Naive B cell (primary cell): ENCODE results near the gene ARIH2. TPM values are rescaled to one million over a fixed set of nuclear protein-coding genes. Genes with fewer than 3 reads are reported as not detected.

Experiments
- ATAC-seq, 2 donors: fragments of 150-1000 bp; cut with Tn5 transposase; 2 replicates each; pipeline ENCODE4 v1.10.0; 2021; ENCODE audit warnings: low read depth in 2 of 2, mild to moderate bottlenecking in 2 of 2, moderate library complexity in 2 of 2
- DNase-seq: peaks from one replicate; pipeline ENCODE4 v3.0.0; 2022
- H3K27ac Mint-ChIP-seq, 6 donors: one replicate each; pipeline ENCODE4 v1.8.0; 2020 to 2022; ENCODE audit warnings: mild to moderate bottlenecking in 6 of 6, mixed read lengths in 6 of 6, moderate library complexity in 5 of 6, inconsistent platforms in 2 of 6
- H3K27me3 Mint-ChIP-seq, 3 donors: one replicate each; pipeline ENCODE4 v1.8.0; 2021 to 2022; ENCODE audit warnings: mixed read lengths in 3 of 3, mild to moderate bottlenecking in 1 of 3
- H3K36me3 Mint-ChIP-seq, 2 donors: one replicate each; pipeline ENCODE4 v1.8.0; 2020 to 2022; ENCODE audit warnings: mixed read lengths in 2 of 2, inconsistent platforms in 1 of 2, mild to moderate bottlenecking in 1 of 2
- H3K4me1 Mint-ChIP-seq, 3 donors: one replicate each; pipeline ENCODE4 v1.8.0; 2020 to 2022; ENCODE audit warnings: mixed read lengths in 3 of 3, inconsistent platforms in 1 of 3, mild to moderate bottlenecking in 1 of 3, moderate library complexity in 1 of 3
- H3K4me3 Mint-ChIP-seq, 8 donors: one replicate each; pipeline ENCODE4 v1.8.0; 2020 to 2022; ENCODE audit warnings: mild to moderate bottlenecking in 8 of 8, mixed read lengths in 8 of 8, moderate library complexity in 8 of 8, inconsistent platforms in 2 of 8
- H3K9me3 Mint-ChIP-seq, 7 donors: one replicate each; pipeline ENCODE4 v1.8.0; 2020 to 2022; ENCODE audit warnings: mixed read lengths in 7 of 7, mild to moderate bottlenecking in 5 of 7, inconsistent platforms in 2 of 7, moderate library complexity in 1 of 7
- polyA plus RNA-seq, 6 donors: library from polyadenylated mRNA; unstranded; fragments of 300-500 nt; fragmentation: Illumina TruSeq; gene quantifications; one replicate each; pipeline ENCODE4 v1.2.3, GENCODE V29; 2021; ENCODE audit warnings: low read depth in 6 of 6

ARIH2 gene
- polyA plus RNA-seq, result 100 to 1,000 TPM; 109 to 192 (median 122) TPM

GRCh38 chr3:48918388-48919214, at the start of gene ARIH2:
Gene ARIH2 (plus strand): TSS chr3:48918842. CDS start chr3:48927559, 8,717 bp downstream.
- H3K4me3 Mint-ChIP-seq, result peak within 1 kb of the TSS; percentile 93 to 98 (median 97)
- peak within 1 kb of the TSS; percentile 98 to 99 (median 99) for H3K27ac Mint-ChIP-seq
- ATAC-seq (peak; percentile 83), DNase-seq (peak; percentile 89)
- H3K9me3 Mint-ChIP-seq, result no peaks in the 10 kb centered on the region
- H3K36me3 Mint-ChIP-seq, result peaks cover 0 to 8% of the 10 kb centered on the region in 2 donors
- no peaks in the 10 kb centered on the region for H3K27me3 Mint-ChIP-seq
- peaks cover 15 to 32% (median 15%) of the 10 kb centered on the region in 3 donors for H3K4me1 Mint-ChIP-seq

DNA sequence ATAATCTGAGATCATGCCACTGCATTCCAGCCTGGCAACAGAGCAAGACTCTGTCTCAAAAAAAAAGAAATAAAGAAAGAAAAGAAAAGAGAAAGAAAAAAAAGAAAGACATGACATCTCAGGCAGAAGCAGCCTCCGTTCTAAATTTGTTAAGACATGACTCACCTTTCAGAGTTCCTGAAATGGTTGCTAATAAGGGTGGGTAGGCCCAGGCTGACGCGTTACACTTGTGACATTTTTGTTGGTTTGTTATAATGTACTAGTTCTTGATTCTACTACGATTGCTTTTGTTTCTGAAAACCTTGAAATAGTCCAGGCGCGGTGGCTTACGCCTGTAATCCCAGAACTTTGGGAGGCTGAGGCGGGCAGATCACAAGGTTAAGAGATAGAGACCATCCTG, 41.0 kb upstream of the ARIH2 start:
- Mint-ChIP-seq H3K4me3 (no peak overlapping the region), H3K27ac (peak overlapping the region in 1 of 6 donors; percentile 2), H3K9me3 (no peaks in the 10 kb centered on the region), H3K27me3 (no peaks in the 10 kb centered on the region), H3K4me1 (peaks cover 0 to 11% (median 9%) of the 10 kb centered on the region in 3 donors), H3K36me3 (no peaks in the 10 kb centered on the region)
- ATAC-seq, result no peak
- no peak for DNase-seq

DNA sequence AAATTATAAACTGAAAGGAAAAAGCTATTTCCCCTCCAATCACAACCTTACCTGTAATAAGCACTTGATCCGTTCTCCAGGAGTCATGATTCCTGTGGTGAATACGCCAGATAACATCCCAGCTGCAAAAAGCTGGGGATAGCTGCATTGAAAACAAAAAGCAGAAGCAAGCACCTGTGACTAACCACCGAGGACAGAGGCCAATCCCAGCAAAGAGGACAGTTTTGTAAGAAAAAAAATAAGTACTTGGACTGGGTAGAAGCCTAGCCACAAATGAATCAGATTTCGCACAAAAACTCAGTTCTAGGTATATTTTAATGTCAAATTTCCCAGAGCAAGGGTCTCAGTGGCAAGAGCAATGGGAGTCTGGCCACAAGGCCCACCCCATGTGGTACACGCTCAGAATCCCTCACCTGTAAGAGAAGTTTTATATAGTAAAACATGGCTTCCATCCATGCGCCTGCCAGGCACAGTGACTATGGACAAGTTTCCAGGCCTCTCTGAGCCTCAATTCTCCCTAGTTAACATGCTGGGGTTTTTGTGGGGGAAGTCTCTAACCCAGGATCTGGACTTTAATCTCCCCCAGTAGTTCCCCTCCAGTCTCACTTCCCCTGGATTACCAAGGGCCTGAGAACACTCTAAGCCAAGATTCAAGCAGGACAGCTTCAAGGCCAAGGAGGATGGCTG, 39.2 kb upstream of the ARIH2 start:
- DNase-seq, result no peak
- ATAC-seq, result no peak
- Mint-ChIP-seq H3K36me3 (no peaks in the 10 kb centered on the region), H3K27ac (peak overlapping the region in 1 of 6 donors; percentile 94), H3K27me3 (no peaks in the 10 kb centered on the region), H3K4me3 (no peak overlapping the region), H3K9me3 (no peaks in the 10 kb centered on the region), H3K4me1 (peaks cover 0 to 11% (median 9%) of the 10 kb centered on the region in 3 donors)

DNA sequence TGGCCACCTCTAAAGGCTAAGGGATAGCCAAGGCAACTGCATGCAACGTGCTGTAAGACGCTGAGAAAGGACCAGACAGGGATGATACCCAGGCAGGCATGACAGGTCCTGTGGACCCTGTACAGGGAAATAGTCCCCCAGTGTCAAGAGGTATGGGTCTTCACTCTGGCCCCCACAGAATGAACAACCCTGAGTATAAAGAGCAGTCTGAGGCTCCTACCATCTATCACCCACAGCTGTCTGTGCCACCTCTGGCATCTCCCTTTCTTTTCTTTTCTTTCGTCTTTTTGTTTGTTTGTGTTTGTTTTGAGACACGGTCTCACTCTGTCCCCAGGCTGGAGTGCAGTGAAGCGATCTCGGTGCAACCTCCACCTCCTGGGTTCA, 38.7 kb upstream of the ARIH2 start:
- H3K27me3 Mint-ChIP-seq, result no peaks in the 10 kb centered on the region
- no peak for DNase-seq
- H3K27ac Mint-ChIP-seq, result no peak overlapping the region
- no peak for ATAC-seq
- no peaks in the 10 kb centered on the region for H3K9me3 Mint-ChIP-seq
- H3K36me3 Mint-ChIP-seq, result no peaks in the 10 kb centered on the region
- H3K4me1 Mint-ChIP-seq, result peaks cover 0 to 11% (median 9%) of the 10 kb centered on the region in 3 donors
- H3K4me3 Mint-ChIP-seq, result no peak overlapping the region

- H3K27ac Mint-ChIP-seq, result peak overlapping the region in 2 of 6 donors; percentile 25 to 30
- H3K27me3 Mint-ChIP-seq, result no peaks in the 10 kb centered on the region
- ATAC-seq (no peak), DNase-seq (no peak)
- H3K36me3 Mint-ChIP-seq, result no peaks in the 10 kb centered on the region
- H3K9me3 Mint-ChIP-seq, result no peaks in the 10 kb centered on the region
- peaks cover 0 to 16% (median 11%) of the 10 kb centered on the region in 3 donors for H3K4me1 Mint-ChIP-seq
- H3K4me3 Mint-ChIP-seq, result no peak overlapping the region
Observed at GRCh38 chr3:48881006-48881405, 37.6 kb upstream of the ARIH2 start.

DNA sequence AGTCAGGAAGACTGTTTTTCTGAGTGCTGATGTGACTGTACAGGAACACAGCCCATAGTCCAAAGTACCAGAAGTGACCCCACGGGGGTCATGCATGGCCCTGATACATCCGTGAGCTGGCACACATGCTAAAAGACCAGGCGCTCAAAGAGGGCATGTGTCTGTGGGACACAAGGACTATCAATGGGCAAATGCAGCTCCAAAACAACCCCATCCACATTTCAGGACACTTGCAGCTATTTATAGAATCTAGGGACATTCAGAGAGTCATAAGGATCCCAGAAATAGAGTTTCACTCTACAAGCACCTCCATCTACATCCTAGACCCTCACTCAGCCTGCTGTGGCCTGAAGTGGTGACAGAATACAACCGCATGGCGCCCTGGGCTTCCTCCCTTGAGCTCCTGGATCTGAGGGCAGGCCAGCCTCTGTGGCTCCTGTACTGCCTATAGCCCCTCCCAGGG, 37.0 kb upstream of the ARIH2 start:
- no peak overlapping the region for H3K4me3 Mint-ChIP-seq

GRCh38 chr3:48885753-48886152, 32.9 kb upstream of the ARIH2 start:
- no peak for DNase-seq
- Mint-ChIP-seq H3K27ac (no peak overlapping the region), H3K36me3 (peaks cover 0 to 4% of the 10 kb centered on the region in 2 donors)

More for the DNA sequence above, 37.0 kb upstream of the ARIH2 start:
- no peaks in the 10 kb centered on the region for H3K36me3 Mint-ChIP-seq
- no peaks in the 10 kb centered on the region for H3K9me3 Mint-ChIP-seq
- H3K4me1 Mint-ChIP-seq, result peaks cover 0 to 16% (median 11%) of the 10 kb centered on the region in 3 donors
- no peak for ATAC-seq
- no peak overlapping the region for H3K27ac Mint-ChIP-seq
- no peak for DNase-seq
- H3K27me3 Mint-ChIP-seq, result no peaks in the 10 kb centered on the region

GRCh38 chr3:48891606-48892005, 27.0 kb upstream of the ARIH2 start:
- H3K27me3 Mint-ChIP-seq, result no peaks in the 10 kb centered on the region
- H3K36me3 Mint-ChIP-seq, result peaks cover 0 to 4% of the 10 kb centered on the region in 2 donors
- DNase-seq (no peak), ATAC-seq (no peak)
- no peaks in the 10 kb centered on the region for H3K9me3 Mint-ChIP-seq
- H3K27ac Mint-ChIP-seq, result no peak overlapping the region
- peak overlapping the region in 1 of 8 donors; percentile 44 for H3K4me3 Mint-ChIP-seq
- H3K4me1 Mint-ChIP-seq, result peaks cover 0 to 1% (median under 1%) of the 10 kb centered on the region in 3 donors

More at GRCh38 chr3:48885753-48886152, 32.9 kb upstream of the ARIH2 start:
- peaks cover 0 to 7% (median 0%) of the 10 kb centered on the region in 3 donors for H3K4me1 Mint-ChIP-seq
- no peaks in the 10 kb centered on the region for H3K27me3 Mint-ChIP-seq
- no peak for ATAC-seq
- no peak overlapping the region for H3K4me3 Mint-ChIP-seq
- H3K9me3 Mint-ChIP-seq, result no peaks in the 10 kb centered on the region

GRCh38 chr3:48894516-48894915, 24.1 kb upstream of the ARIH2 start:
- H3K27ac Mint-ChIP-seq, result no peak overlapping the region
- ATAC-seq, result no peak

GRCh38 chr3:48896936-48897335, 21.7 kb upstream of the ARIH2 start:
- Mint-ChIP-seq H3K36me3 (no peaks in the 10 kb centered on the region), H3K9me3 (peaks cover 0 to 2% (median 0%) of the 10 kb centered on the region in 7 donors), H3K27me3 (no peaks in the 10 kb centered on the region), H3K27ac (peak overlapping the region in 4 of 6 donors; percentile 31 to 95 (median 80)), H3K4me3 (peak overlapping the region in 5 of 8 donors; percentile 21 to 94 (median 91)), H3K4me1 (peaks cover 28 to 40% (median 35%) of the 10 kb centered on the region in 3 donors)
- no peak for ATAC-seq
- DNase-seq, result no peak

More at GRCh38 chr3:48894516-48894915, 24.1 kb upstream of the ARIH2 start:
- H3K4me3 Mint-ChIP-seq, result no peak overlapping the region
- no peaks in the 10 kb centered on the region for H3K27me3 Mint-ChIP-seq
- peaks cover 0 to 2% (median 0%) of the 10 kb centered on the region in 7 donors for H3K9me3 Mint-ChIP-seq
- H3K4me1 Mint-ChIP-seq, result peaks cover 24 to 30% (median 28%) of the 10 kb centered on the region in 3 donors
- no peaks in the 10 kb centered on the region for H3K36me3 Mint-ChIP-seq
- no peak for DNase-seq

DNA sequence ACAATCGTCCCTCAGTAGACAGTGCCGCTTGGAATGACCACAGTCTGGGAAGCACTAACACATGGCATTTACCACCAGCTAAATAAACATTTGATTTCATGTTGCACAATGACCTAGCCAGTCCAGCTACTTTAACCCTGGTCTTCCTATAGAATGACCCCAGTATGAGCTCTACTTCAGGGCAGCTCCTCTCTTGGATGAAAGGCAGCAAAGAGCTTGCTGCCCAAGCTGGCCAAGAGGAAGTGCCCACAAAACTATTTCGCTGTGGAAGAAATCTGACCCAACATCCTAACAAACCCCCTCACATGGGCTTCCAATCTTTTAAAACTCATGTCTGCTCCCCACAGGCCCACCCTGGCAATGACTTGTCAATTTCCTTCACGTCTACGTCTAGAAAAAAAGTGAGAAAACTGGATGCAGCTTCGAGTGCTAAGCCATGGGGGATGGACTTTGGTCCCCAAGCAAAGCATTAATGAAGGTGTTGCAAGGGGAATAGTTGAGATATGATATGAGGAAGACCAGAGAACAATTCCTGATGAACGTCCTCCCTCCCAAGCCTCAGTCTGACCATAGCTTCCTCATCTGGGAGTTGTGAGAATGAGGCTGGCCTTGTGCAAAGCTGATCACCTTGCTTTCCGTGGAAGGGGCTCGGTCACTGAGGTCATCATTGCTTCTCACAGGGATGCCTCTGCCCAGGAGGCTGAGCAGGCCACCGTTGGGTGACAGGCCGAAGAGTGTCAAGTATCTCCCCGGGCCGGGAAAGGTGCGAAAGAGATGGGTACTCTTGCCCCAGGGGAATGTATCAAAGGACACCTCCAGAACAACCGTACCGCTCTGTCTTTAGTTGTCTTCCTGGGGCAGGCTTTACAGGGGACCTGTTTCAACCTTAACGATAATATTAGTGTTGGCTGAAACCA, 20.9 kb upstream of the ARIH2 start:
- Mint-ChIP-seq H3K9me3 (peaks cover 0 to 2% (median 0%) of the 10 kb centered on the region in 7 donors), H3K4me1 (peaks cover 28 to 46% (median 39%) of the 10 kb centered on the region in 3 donors), H3K4me3 (peak overlapping the region; percentile 91 to 97 (median 95)), H3K36me3 (no peaks in the 10 kb centered on the region), H3K27me3 (no peaks in the 10 kb centered on the region), H3K27ac (peak overlapping the region in 5 of 6 donors; percentile 48 to 96 (median 91))
- DNase-seq (no peak), ATAC-seq (peak; percentile 2 to 3)

- Mint-ChIP-seq H3K36me3 (no peaks in the 10 kb centered on the region), H3K4me1 (peaks cover 28 to 54% (median 45%) of the 10 kb centered on the region in 3 donors), H3K4me3 (peak within 1 kb of the TSS; percentile 91 to 97 (median 95)), H3K27ac (peak within 1 kb of the TSS; percentile 59 to 96 (median 92)), H3K9me3 (peaks cover 0 to 2% (median 0%) of the 10 kb centered on the region in 7 donors), H3K27me3 (no peaks in the 10 kb centered on the region)
- ATAC-seq (peak; percentile 96 to 98), DNase-seq (peak; percentile 83)
Observed at GRCh38 chr3:48898383-48899234, 20.0 kb upstream of the ARIH2 start, which contains the start of gene SLC25A20. Gene SLC25A20 (minus strand): TSS chr3:48898882. CDS start chr3:48898794, 88 bp downstream.
